Measurements from ENCODE around the gene RAMACL. TPM values are rescaled to one million over a fixed set of nuclear protein-coding genes. Genes with fewer than 3 reads are reported as not detected.

RAMACL gene
- total RNA-seq, 1 donor from 2014 or later, result 0.70 TPM

DNA sequence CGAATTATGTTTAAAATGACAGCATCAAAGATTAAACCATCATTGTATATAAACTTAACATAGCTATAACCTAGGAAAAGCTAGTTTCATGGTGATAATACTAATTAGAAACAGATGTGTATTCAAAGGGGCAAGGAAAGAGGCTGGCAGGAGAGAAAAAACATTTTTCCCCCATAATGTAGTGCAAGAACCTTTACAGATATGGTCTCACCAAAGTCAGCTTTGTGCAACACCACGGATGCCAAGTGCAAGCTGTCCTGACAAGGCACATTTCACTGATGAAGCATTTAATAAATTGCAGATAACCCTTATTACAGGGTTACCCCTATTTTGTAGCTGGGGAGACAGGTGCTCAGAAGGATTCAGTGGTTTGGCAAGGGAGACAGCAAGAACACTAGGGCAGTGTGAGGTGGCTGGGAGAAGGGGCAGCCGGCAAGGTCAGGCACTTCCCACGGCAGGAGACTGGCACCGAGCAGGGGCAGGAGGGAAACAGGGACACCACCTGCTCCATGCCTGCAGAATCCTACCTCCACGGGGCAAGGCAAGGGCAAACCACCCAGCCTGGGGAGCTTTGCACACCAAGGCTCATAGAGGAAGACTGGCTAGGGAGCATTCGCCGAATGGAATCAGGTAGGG lies 34.1 kb upstream of the RAMACL start:
- Mint-ChIP-seq H3K27me3 (ENCODE audit: low read depth) (no peaks in the 10 kb centered on the region), H3K36me3 (ENCODE audit: low read depth) (peaks cover 13% of the 10 kb centered on the region), H3K4me3 (no peak overlapping the region), H3K27ac (ENCODE audit: unreplicated experiment) (no peak overlapping the region), H3K4me1 (peaks cover 28% of the 10 kb centered on the region), H3K9me3 (no peaks in the 10 kb centered on the region)
- no peak for DNase-seq (ENCODE audit: low read depth, low spot score)
- TF ChIP-seq, protein P1, sequence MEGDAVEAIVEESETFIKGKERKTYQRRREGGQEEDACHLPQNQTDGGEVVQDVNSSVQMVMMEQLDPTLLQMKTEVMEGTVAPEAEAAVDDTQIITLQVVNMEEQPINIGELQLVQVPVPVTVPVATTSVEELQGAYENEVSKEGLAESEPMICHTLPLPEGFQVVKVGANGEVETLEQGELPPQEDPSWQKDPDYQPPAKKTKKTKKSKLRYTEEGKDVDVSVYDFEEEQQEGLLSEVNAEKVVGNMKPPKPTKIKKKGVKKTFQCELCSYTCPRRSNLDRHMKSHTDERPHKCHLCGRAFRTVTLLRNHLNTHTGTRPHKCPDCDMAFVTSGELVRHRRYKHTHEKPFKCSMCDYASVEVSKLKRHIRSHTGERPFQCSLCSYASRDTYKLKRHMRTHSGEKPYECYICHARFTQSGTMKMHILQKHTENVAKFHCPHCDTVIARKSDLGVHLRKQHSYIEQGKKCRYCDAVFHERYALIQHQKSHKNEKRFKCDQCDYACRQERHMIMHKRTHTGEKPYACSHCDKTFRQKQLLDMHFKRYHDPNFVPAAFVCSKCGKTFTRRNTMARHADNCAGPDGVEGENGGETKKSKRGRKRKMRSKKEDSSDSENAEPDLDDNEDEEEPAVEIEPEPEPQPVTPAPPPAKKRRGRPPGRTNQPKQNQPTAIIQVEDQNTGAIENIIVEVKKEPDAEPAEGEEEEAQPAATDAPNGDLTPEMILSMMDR (conservative IDR thresholded peaks at IDR 0.05), result no peak

DNA sequence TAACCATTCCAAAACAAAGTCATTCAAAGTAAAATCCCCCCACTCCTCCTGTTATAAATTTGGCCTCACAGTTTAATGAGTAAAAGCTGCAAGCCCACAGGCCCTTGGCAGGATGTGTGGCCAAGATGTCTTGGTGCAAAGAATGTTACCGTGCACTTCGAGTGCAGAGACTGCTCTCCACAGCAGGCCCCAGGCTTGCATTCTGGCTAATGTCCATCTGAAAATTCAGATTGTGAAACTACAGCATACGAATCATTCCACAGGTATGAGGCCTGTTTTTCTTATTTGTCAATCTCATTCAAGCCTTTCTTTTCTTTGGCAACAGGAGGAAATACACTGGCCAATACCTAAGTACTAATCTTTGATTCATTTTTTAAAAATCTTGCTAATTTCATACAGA lies 33.4 kb upstream of the RAMACL start:
- Mint-ChIP-seq H3K27ac (ENCODE audit: unreplicated experiment) (no peak overlapping the region), H3K27me3 (ENCODE audit: low read depth) (no peaks in the 10 kb centered on the region), H3K36me3 (ENCODE audit: low read depth) (peaks cover 13% of the 10 kb centered on the region), H3K4me1 (peaks cover 27% of the 10 kb centered on the region), H3K9me3 (no peaks in the 10 kb centered on the region), H3K4me3 (no peak overlapping the region)
- DNase-seq (ENCODE audit: low read depth, low spot score), result no peak
- TF ChIP-seq, protein P1 (conservative IDR thresholded peaks at IDR 0.05), result no peak

DNA sequence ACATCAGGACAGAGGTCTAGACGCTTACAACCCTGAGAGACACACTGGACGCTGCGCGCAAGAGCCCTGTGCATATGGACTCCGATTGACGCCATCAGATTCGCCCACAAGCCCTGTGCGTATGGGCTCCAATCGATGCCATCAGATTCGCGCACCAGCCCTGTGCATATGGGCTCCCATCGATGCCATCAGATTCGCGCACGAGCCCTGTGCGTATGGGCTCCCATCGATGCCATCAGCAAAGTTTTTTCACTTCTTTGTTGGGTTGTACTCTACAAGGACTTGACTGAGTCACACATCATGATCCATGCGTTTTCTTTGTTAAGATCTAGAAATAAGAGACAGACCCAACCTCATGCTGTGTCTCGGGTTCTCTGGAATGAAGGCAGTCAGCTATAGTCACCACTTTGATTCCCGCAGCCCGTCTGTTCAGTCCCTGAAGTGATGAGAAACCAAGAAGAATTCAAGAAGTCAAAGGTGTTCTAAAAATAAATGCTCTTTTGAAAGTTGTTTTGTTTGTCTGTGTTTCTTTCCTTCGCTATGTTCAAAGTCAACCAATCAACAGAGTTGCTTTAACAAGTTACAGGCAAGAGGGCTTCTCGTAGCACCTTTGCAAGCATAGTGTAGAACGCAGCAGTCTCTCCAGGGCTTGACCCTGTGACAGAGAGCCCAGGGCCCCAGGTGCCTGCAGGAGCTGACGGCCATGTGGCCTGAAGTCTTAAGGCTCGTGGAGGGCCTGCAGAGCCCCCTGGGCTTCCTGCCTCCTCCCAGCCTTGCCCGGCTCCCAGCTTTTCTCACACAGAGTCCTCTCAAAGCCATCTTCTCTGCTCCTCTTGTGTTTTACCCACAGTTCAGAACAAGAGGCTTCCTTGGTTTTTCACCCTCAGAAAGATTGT lies 32.6 kb upstream of the RAMACL start:
- DNase-seq (ENCODE audit: low read depth, low spot score), result no peak
- Mint-ChIP-seq H3K36me3 (ENCODE audit: low read depth) (peaks cover 13% of the 10 kb centered on the region), H3K27me3 (ENCODE audit: low read depth) (no peaks in the 10 kb centered on the region), H3K4me1 (peaks cover 32% of the 10 kb centered on the region), H3K4me3 (no peak overlapping the region), H3K27ac (ENCODE audit: unreplicated experiment) (no peak overlapping the region), H3K9me3 (no peaks in the 10 kb centered on the region)
- TF ChIP-seq, protein P1 (conservative IDR thresholded peaks at IDR 0.05), result no peak

DNA sequence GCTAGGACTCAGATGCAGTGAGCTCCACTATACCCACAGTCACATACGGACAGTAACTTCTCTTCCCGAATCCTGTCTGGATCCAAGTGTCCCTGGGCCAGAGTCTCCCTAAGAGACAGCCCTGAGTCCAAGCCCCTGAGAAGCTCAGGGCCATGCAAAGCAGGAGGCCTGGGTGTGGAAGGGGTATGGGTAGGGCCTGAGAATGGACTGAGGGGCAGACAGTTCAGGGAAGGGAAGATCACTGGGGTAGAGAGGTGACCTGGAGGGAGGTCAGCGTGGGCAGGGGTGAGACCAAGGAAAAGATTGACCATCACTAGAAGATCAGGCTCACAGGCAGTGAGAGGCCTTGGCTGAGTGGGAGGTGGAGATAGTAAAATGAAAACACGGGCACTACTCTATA lies 31.8 kb upstream of the RAMACL start:
- H3K27ac Mint-ChIP-seq (ENCODE audit: unreplicated experiment), result no peak overlapping the region
- H3K27me3 Mint-ChIP-seq (ENCODE audit: low read depth), result no peaks in the 10 kb centered on the region
- H3K9me3 Mint-ChIP-seq, result no peaks in the 10 kb centered on the region
- TF ChIP-seq, protein P1 (conservative IDR thresholded peaks at IDR 0.05), result no peak
- peaks cover 13% of the 10 kb centered on the region for H3K36me3 Mint-ChIP-seq (ENCODE audit: low read depth)
- DNase-seq (ENCODE audit: low read depth, low spot score), result no peak
- peaks cover 37% of the 10 kb centered on the region for H3K4me1 Mint-ChIP-seq
- H3K4me3 Mint-ChIP-seq, result no peak overlapping the region

DNA sequence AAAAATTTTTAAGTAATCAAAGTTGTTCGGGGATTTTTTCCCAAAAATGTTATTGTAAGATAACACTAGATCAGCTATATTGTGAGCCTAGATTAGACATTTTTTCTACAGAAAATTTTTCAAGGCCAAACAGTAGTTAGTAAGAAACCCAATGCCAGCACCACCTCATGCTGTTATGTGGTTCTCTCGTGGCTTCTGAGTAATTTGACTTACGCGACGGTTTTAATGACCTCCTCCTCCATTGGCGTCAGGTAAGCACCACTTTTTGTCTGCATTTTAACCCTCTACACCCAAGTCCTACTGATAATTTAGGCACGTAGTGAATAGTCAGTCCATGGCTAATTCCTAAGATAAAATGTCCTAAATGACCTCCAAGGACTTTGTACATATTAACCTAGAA lies 30.9 kb upstream of the RAMACL start:
- Mint-ChIP-seq H3K27ac (ENCODE audit: unreplicated experiment) (no peak overlapping the region), H3K4me3 (no peak overlapping the region), H3K27me3 (ENCODE audit: low read depth) (no peaks in the 10 kb centered on the region), H3K4me1 (peaks cover 38% of the 10 kb centered on the region), H3K36me3 (ENCODE audit: low read depth) (peaks cover 13% of the 10 kb centered on the region), H3K9me3 (no peaks in the 10 kb centered on the region)
- DNase-seq (ENCODE audit: low read depth, low spot score), result no peak
- TF ChIP-seq, protein P1 (conservative IDR thresholded peaks at IDR 0.05), result no peak

Data from neural crest cell (in vitro differentiated cells).